DMS53 treated with DMSO at 0.1 percent for 48 hours (cell line): Measurements from ENCODE around the gene RABGAP1L.
A peak's percentile ranks its signal among the peaks of the same experiment; 100 is the strongest.

Source experiments
- DNase-seq: peaks from one replicate; lab custom pipeline; 2025; ENCODE audit not compliant: unreplicated experiment; lab: John Stamatoyannopoulos, UW

The RABGAP1L gene

DNA sequence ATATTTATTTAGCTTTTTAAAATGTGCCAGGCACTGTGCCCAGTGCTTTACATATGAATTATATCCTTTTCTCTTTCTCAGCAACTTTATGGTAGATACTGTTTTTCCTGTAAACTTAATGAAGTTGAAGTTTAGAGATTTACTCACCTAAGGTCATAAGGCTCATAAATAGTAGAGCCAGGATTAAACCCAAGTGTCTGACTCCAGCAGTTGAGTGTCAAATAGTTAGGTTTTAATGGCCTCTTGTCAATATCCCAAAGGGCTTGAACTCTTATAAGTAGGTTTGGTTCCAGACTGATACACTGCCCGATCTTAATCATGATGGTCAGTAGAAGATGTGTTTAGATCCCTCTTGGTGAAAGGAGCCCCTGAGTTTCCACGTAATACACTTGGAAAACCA lies 37.8 kb downstream of the RABGAP1L start:
- no peak for DNase-seq

DNA sequence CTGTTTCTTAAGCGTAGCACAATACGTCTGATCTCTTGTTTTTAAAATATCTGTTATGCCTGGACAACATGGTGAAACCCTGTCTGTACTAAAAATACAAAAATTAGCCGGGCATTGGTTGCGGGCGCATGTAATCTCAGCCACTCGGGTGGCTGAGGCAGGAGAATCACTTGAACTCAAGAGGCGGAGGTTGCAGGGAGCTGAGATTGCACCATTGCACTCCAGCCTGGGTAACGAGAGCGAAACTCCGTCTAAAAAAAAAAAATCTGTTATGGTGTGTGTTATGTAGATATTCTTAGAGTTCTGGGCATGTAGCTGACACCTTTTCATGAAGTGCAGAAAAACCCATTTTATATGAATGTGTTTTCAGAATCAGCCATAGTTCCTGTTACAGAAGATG lies 38.2 kb downstream of the RABGAP1L start:
- DNase-seq = no peak

DNA sequence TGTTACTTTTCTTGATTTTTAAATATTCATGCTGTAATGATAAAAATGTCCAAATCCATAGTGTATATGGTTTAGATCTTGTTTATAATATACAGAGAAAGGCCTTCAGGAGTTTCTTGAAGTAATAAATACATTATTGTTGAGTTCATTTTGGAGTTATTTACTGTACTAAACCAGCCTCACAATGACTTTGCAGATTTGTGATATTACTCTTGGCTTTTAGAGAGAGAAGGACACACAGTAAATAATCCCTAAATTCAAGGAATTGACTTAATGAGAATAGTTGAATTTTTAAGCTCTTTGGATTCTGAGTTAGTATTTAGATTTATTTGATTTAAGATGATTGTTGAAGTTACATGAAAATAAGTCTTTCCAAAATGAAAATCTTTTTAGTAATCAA lies 38.9 kb downstream of the RABGAP1L start:
- DNase-seq = no peak

DNA sequence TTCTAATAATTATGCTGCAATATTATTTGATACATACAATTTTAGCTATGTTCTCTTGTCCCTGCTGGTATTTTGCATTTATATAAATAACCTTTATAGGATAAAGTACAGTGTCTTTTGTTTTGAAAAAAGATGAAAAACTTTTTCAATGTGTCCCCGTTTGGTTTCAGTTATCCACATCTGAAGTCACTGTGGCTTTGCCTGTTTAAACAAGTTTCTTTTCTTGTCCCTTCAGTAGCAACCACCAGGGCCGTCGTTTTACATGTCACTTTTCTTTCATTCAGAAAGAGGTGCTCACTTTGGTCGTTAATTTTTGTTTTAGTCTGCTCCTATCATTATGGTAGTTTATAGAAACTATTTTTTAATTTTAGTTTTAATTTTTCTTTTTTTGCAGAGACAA lies 41.4 kb downstream of the RABGAP1L start:
- no peak for DNase-seq

DNA sequence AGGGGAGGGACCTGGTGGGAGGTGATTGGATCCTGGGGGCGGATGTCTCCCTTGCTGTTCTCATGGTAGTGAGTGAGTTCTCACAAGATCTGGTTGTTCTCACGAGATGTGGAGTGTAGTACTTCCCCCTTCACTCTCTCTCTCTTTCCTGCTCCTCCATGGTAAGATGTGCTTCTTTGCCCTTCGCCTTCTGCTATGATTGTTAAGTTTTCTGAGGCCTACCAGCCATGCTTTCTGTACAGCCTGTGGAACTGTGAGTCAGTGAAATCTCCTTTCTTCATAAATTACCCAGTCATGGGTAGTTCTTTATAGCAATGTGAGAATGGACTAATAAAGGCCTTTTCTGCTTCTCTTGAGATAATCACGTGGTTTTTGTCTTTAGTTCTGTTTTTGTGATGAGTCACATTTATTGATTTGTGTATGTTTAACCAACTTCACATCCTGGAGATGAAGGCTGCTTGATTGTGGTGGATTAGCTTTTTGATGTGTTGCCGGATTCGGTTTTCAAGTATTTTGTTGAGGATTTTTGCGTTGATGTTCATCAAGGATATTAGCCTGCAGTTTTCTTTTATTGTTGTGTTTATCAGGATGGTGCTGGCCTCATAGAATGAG lies 45.5 kb downstream of the RABGAP1L start:
- DNase-seq = peak; percentile 35

DNA sequence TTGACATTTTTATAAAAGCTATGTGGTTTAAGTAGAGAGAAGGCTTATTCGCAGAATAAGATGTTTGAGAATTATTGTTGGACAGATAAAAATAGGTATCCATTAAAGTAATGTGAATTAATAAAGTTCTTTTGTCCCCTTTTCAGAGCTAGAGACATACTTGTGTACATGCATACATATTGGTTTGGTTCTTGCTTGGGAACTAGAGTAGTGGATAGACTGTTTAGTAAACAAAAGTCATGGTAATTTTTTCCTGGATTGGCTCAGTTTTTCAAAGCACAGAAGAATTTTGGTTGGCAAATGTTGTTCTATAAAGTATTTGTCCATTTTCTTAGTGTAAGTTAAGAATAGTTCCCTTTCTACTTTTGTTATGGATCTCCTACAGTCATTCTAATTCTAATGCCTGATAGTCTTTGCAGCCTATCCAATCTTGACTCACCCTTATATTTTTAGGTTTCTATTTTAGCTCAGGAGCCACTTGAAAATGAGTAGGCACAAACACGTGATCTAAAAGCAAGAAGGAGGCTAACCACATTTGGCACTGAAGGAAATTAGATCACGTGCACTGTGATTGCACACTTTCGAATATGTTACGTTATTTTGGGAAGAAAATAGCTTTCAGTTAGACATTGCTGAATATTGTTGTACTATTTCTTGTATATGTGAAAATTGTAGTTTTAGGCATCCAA lies 47.0 kb downstream of the RABGAP1L start:
- DNase-seq = no peak

DNA sequence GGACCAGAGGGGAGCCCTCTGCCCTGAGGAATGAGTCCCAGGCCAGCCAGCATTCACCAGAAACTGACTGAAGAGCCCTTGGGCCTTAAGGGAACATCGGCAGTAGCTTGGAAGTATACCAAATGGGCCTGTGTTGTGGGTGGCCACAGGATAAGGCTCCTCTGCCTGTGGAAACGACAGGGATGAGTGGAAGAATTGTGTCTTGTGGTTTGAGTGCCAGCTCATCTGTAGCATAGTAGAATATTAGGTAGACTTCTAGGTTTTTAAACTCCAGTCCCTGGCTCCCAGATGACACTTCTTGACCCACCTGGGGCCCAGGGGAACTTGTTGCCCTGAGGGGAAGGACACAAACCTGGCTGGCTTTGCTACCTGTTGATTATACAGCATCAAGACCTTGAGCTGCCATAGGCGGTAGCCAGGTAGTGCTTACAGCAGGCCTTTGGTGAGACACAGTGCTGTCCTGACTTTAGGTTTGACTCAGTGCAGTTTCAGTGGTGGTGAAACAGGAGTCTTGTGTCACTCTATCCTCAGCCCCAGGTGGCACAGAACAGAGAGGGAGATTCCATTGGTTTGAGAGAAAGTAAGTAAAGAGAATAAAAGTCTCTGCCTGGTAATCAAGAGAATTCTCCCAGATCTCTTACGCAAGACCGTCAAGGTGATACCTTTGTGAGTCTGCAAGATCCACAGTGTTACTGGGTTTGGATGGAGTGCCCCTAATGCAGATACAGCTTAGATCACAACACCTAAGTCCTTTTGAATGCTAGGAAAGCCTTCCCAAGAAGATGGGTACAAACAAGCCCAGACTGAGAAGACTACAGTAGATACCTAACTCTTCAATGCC lies 50.2 kb downstream of the RABGAP1L start:
- DNase-seq = no peak

DNA sequence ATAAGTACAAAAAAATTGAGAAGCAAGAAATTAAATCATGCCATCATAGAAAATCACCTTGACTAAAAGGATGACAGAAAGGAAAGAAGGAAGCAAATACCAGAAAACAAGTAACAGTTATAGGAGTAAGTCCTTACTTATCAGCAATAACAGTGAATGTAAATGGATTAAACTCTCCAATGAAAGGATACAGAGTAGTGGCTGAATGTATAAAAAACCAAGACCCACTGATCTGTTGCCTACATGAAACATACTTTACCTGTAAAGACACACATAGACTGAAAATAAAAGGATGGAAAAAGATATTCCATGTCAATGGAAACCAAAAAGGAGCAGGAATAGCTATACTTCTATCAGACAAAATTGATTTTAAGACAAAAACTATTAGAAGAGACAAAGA lies 52.2 kb downstream of the RABGAP1L start:
- no peak for DNase-seq

DNA sequence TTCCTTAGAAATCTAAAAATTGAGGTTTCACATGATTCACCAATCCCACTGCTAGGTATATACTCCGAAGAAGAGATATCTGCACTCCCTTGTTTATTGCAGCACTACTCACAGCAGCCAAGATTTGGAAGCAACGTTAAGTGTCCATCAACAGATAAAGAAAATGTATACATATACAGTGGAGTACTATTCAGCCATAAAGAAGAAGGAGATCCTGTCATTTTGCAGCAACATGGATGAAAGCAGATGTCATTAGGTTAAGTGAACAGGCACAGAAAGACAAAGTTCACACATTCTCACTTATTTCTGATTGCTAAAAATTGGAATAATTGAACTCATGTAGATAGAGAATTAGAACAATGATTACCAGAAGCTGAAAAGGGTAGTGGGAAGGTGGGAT lies 56.4 kb downstream of the RABGAP1L start:
- DNase-seq = no peak

DNA sequence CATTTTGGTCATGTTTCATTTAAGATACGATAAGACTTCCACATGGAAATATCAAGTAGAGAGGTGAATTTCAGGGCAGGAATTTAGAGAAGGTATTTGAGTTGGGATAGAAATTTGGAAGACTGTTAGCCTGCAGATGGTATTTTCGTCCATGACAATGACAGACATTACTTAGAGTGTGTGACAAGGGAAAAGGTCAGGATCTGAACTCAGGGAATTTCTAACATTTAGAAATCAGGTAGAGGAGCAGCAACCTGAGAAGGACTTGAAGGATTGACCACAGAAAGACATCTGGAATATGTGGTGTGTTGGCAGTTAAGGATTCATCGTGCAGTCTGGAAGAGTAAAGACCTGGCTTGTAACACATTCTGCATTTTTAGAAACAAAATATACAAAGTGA lies 57.9 kb downstream of the RABGAP1L start:
- DNase-seq = no peak

DNA sequence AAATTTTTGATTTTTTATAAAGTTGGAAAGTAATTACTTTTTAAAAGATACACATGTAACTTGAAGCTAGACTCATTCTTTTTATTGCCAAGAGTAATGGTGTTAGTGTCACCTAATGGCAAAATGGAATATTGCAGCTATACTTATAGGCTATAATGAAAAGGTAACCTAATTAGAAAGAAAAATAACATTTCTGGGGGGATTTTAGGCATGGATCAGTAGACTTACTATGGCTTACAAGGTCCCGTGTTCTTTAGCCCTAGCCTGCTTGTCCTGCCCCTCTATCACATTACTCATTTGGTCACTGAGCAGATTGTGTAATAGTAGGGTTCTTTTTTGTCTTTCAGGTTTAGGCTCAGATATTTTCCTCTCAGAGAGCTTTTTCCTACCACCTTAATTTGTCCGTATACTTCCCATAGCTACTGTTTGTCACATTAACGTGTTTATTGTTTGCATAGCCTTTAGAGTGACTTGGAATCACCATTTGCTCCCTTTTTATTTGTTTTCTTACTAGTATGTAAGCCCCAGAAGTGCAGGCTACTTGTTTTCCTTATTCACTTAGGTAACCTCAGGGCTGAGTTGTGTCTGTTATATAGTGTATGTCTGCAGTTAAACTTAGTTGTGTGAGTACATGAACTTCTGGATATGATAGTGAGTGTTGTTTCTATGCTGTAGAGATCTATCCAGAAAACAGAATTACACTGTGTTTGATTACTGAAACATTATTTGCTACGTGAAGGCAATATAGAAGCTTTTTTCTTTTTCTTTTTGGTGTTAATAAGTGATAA lies 58.7 kb downstream of the RABGAP1L start:
- peak; percentile 56 for DNase-seq

DNA sequence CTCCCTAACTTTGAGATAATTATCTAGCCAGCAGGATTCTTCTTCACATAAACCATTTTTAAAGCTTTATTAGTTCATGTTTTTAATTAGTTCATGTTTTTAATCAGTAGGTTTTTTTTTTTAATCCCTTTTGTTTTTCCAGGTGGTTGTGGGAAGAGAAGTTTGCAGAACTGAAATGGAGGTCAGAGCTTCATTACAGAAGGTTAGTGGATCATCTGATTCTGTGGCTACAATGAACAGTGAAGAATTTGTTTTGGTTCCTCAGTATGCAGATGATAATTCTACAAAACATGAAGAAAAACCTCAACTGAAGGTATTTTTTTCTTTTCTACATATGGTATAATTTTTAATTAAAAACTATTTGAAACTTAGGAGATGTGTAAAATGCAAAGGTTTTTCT lies 59.7 kb downstream of the RABGAP1L start:
- no peak for DNase-seq

DNA sequence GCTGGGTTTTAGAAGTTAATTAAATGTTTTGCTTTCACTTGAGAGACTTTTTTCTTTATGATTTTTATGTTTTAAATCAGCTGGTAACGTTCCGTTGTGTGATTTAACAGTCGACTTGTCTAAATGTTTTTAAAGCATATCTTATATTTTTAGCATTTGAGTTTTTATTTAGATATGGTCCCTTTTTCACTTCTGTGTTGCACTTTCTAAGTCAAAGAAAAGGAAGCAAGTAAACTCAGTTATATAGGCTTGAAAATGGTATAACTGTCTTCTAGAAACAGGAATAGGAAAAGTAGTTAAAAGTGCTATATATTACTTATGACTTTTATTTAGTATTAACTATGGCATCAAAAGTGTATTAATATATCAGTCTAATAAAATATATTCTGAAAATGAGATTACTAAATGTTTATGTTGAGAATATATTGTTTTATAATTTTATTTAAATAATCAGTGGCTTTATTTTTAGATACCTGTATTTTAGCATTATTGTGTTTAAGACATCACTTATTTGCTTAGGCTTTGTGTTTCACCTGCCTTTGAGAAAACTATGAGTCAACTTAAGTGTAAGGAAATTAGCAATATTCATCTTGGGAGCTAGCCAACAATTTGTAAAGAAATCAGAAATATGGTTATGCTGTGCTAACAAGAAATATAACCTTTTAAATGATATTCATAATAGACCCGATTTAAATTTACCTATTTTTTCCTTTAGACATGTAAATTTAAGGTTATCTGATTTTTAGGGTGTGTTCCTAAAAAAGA lies 60.5 kb downstream of the RABGAP1L start:
- DNase-seq = no peak

DNA sequence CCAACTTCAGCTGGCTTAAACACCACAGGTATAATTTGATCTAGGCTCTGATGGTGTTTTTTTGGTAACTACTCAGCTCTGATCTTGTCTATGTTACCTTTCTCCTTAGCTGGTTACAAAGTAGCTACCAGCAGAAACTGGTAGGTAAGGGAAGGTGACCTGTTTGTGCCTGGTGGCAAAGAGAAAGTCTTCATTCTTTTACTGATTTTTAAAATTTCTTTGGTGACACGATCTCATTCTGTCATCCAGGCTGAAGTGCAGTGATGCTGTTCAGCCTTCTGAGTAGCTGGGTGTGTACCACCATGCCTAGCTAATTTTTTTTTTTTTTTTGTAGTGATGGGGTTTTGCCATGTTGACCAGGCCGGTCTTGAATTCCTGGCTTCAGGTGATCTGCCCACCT lies 62.4 kb downstream of the RABGAP1L start:
- DNase-seq = no peak

DNA sequence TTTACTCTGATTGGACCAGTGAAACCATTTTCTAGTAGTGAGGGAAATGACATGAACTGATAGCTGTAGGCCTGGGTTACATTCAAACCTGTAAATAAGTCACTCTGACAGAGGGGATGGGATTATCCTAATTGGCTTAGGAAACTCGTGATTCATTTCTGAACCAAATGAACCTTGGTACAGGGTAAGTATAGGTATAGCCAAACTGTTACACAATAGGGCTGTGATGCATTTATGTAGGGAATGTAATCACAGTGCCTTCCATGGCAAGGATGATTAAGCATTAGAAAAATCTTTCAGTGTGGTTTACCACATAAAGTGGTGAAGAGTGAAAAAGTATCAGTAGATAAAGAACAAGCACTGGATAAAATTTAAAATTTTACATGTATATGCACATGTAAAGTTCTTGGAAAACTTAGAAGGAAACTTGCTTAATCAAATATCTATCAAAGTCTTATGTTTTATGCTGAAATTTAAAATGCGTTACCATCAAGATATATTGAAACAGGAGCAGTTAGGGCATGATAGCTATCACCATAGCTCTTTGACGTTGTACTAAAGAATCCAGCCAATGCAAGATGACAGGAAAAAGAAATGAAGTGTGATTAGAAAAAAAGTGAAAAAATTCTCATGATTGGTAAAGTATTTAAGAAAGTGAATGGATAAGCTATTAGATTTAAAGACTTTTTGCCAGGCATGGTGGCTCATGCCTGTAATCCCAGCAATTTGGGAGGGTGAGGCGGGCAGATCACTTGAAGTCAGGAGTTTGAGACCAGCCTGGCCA lies 63.0 kb downstream of the RABGAP1L start:
- DNase-seq = no peak

DNA sequence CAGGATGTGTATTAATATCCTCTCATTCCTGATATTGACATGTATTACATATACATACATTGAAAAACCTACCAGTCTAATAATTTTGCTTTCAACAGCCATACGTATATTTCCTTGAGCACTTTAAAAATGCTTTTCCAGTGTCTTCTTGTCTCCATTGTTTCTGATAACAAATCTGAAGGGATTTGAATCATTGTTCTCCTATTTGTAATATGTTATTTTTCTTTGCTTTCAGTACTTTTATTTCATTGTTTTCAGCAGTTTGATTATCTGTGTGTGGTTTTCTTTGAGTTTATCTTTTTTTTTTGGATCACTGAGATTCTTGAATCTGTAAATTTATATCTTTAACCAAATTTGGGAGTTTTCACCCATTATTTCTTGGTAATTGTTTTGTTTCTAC lies 65.3 kb downstream of the RABGAP1L start:
- no peak for DNase-seq

DNA sequence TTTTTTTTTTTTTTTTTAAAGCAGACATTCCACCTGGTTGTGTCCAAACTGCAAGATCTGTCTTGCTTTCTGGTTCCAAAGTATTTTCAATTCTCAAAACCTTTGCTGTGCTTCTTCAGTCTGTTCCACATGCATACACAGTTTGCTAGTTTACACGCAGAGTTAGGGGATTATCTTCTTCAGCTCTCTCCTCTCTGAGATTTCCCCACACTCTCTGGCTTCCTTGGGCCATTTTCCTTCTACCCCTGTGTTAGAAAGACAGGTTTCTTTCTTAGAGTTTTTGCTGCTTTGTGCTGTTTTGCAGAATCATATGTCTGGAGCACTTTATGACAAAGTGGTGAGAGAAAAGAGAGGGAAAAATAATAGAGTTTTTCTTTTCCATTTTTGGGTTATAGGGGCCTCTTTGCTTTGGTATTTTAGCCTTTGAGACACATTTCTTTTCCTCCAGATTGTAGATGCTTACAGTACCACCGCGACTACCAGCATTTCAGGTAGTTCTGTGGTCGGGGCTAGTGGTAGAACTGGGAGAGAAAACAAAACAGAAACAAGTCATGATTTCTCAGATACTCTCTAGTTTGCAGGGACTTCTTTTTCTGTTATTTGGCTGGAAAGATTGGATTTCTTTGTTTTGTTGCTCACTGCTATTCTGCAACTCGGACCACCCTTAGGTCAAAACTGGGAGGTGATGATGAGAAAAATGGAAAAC lies 66.3 kb downstream of the RABGAP1L start:
- DNase-seq = no peak

DNA sequence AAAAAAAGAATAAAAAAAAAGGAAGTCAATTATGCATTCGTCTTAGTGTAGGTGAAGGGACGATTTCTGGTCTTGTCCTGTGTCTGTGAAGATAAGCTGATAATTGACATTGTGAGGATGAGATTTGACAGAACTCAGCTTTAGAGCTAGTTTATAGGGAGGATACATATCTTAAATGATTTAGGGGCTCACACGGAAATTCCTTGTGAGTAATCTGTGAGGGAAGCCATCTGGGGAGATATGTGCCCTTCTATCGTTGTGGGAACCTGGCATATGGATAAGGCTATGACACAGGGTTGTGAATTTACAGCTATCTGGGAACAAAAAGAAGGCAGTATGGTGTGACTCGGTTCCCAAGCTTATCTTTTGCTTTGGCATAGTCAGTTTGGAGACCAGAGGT lies 71.1 kb downstream of the RABGAP1L start:
- no peak for DNase-seq

DNA sequence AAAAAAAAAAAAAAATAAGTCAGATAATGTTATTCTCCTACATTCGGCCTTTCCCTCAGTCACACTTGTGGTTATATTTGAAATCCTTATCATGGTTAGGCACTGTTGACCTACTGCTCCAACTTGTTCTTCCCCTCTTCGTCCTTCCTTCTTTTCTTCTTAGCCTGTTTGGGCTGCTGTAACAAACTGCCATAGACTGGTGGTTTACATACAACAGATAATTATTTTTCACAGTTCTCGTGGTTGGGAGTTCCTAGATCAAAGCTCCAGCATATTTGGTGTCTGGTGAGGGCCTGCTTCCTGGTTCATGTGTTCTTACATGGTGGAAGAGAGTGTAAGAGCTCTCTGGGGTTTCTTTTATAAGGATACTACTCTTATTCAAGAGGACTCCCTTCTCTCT lies 73.4 kb downstream of the RABGAP1L start:
- no peak for DNase-seq
